GM18499 (cell line): ENCODE results near the gene INTS3.
A peak's percentile ranks its signal among the peaks of the same experiment; 100 is the strongest.
"Not testable (repeated sequence)": the region's sequence is repeated elsewhere in the genome, so short reads cannot be mapped to it uniquely, and the experiment has no call there.

Source experiments
- ATAC-seq: cut with Tn5 transposase; IDR thresholded peaks from one replicate; pipeline ENCODE4 v1.9.1; 2021; ENCODE audit warnings: moderate number of reproducible peaks; ENCODE audit not compliant: insufficient read depth, unreplicated experiment

The INTS3 gene

GRCh38 chr1:153775458-153776327 lies 47.8 kb downstream of the INTS3 start:
- ATAC-seq, result no peak

- no peak for ATAC-seq
Observed at GRCh38 chr1:153776352-153776751, 48.5 kb downstream of the INTS3 start.

- no peak for ATAC-seq
Observed at GRCh38 chr1:153776845-153777370, 49.1 kb downstream of the INTS3 start.

- no peak for ATAC-seq
Observed at GRCh38 chr1:153777648-153778047, 49.8 kb downstream of the INTS3 start.

GRCh38 chr1:153778051-153778823 lies 50.4 kb downstream of the INTS3 start:
- ATAC-seq, result no peak

GRCh38 chr1:153778824-153779519 lies 51.1 kb downstream of the INTS3 start:
- no peak for ATAC-seq

GRCh38 chr1:153779781-153780541 lies 52.1 kb downstream of the INTS3 start:
- ATAC-seq, result no peak

- no peak for ATAC-seq
Observed at GRCh38 chr1:153780551-153780950, 52.7 kb downstream of the INTS3 start.

GRCh38 chr1:153782648-153783047 lies 54.8 kb downstream of the INTS3 start:
- not testable (repeated sequence) for ATAC-seq

GRCh38 chr1:153783233-153784190 lies 55.7 kb downstream of the INTS3 start:
- no peak for ATAC-seq

- ATAC-seq, result no peak
Observed at GRCh38 chr1:153786038-153786790, 58.4 kb downstream of the INTS3 start.

- no peak for ATAC-seq
Observed at GRCh38 chr1:153789478-153790034, 61.7 kb downstream of the INTS3 start.

GRCh38 chr1:153790313-153790965 lies 62.6 kb downstream of the INTS3 start:
- no peak for ATAC-seq

GRCh38 chr1:153790966-153791647 lies 63.3 kb downstream of the INTS3 start:
- peak; percentile 73 for ATAC-seq

GRCh38 chr1:153791648-153792253 lies 63.9 kb downstream of the INTS3 start:
- ATAC-seq, result no peak

GRCh38 chr1:153792631-153793041 lies 64.8 kb downstream of the INTS3 start:
- ATAC-seq, result no peak
